Fibroblast of skin of left biceps (primary cell): ENCODE measurements around the gene ACP3.
"Not testable (repeated sequence)": the region's sequence is repeated elsewhere in the genome, so short reads cannot be mapped to it uniquely, and the experiment has no call there.

Experiments
- DNase-seq, 2 experiments: peaks; one replicate each; pipeline ENCODE4 v3.0.0-alpha.2; 2013; ENCODE audit warnings: low read depth in 2 of 2

Gene ACP3

GRCh38 chr3:132360717-132361116 is 43.5 kb downstream of the ACP3 start:
- no peak for DNase-seq

- DNase-seq = no peak
Measured at GRCh38 chr3:132362329-132362728, 45.1 kb downstream of the ACP3 start.

- DNase-seq = no peak
Measured at GRCh38 chr3:132368515-132368914, 51.3 kb downstream of the ACP3 start.

GRCh38 chr3:132368962-132369361 is 51.8 kb downstream of the ACP3 start:
- DNase-seq = no peak

GRCh38 chr3:132376945-132377354 is 59.7 kb downstream of the ACP3 start:
- DNase-seq = not testable (repeated sequence)

- DNase-seq = no peak
Measured at GRCh38 chr3:132378048-132378762, 61.0 kb downstream of the ACP3 start.

- no peak for DNase-seq
Measured at GRCh38 chr3:132378846-132379245, 61.6 kb downstream of the ACP3 start.

- DNase-seq = no peak
Measured at GRCh38 chr3:132380920-132381319, 63.7 kb downstream of the ACP3 start.

- DNase-seq = no peak
Measured at GRCh38 chr3:132381348-132381944, 64.2 kb downstream of the ACP3 start.

- DNase-seq = no peak
Measured at GRCh38 chr3:132382267-132382666, 65.1 kb downstream of the ACP3 start.

- DNase-seq = no peak
Measured at GRCh38 chr3:132382688-132383194, 65.5 kb downstream of the ACP3 start.

GRCh38 chr3:132386259-132386658 is 69.1 kb downstream of the ACP3 start:
- no peak for DNase-seq

GRCh38 chr3:132392675-132393074 is 75.5 kb downstream of the ACP3 start:
- not testable (repeated sequence) for DNase-seq

- peak; percentile 27 to 42 for DNase-seq
Measured at GRCh38 chr3:132394320-132394719, 77.1 kb downstream of the ACP3 start.

GRCh38 chr3:132395126-132395525 is 77.9 kb downstream of the ACP3 start:
- no peak for DNase-seq

- no peak for DNase-seq
Measured at GRCh38 chr3:132396255-132396654, 79.0 kb downstream of the ACP3 start.

- not testable (repeated sequence) for DNase-seq
Measured at GRCh38 chr3:132396776-132397175, 79.6 kb downstream of the ACP3 start.

GRCh38 chr3:132399054-132399929 is 82.1 kb downstream of the ACP3 start:
- no peak for DNase-seq

GRCh38 chr3:132401255-132401654 is 84.0 kb downstream of the ACP3 start:
- no peak for DNase-seq

GRCh38 chr3:132404276-132404675 is 87.1 kb downstream of the ACP3 start:
- no peak for DNase-seq

- no peak for DNase-seq
Measured at GRCh38 chr3:132405188-132405587, 88.0 kb downstream of the ACP3 start.

- no peak for DNase-seq
Measured at GRCh38 chr3:132405609-132406299, 88.5 kb downstream of the ACP3 start.
